NCI-H2227 treated with DMSO at 0.1 percent for 48 hours (cell line): ENCODE results near the gene VCL.
"Not testable (repeated sequence)": the region's sequence is repeated elsewhere in the genome, so short reads cannot be mapped to it uniquely, and the experiment has no call there.

ENCODE experiments used
- DNase-seq: peaks from one replicate; lab custom pipeline; 2025; lab: John Stamatoyannopoulos, UW

VCL gene

GRCh38 chr10:73971636-73972354 lies 26.1 kb upstream of the VCL start:
- DNase-seq: no peak

DNA sequence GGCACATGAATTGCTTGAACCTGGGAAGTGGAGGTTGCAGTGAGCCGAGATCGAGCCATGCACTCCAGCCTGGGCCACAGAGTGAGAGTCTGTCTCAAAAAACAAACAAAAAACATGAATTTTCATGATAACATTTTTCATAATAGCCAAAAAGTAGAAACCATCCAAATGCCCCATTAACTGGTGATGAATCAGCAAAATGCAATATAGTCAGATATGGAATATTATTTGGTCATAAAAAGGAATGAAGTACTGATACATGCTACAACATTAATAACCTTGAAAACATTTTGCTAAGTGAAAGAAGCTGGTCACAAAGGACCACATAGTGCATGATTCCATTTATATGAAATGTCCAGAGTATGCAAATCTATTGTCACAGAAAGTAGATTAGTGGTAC lies 24.5 kb upstream of the VCL start:
- DNase-seq: no peak

DNA sequence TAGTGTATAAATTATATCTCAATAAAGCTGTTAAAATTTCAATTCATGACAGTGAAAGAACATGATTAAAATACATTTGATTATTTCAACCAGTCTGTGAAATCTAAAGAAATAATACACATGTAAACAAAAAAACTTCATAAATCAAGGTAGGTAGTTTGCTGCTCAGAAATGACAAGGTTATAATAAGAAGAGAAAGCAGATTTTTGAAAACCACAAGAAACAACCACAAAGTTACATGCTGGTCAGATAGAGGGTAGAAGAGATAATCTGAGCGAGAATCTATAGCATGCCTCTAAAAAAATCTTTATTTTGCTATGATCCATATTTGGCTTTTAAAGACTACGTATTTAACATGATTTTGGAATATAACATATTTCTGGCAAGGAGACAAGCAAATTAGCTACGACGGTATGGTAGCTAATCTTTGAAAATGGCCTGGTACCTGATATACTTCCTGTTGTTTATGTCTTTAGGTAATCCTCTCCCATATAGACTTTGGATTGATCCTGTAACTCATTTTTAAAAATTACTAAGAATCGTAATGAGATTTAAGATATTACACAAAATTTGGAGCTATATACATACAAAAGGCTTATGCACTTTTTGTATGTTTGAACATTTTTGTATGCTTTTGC lies 23.5 kb upstream of the VCL start:
- no peak for DNase-seq

DNA sequence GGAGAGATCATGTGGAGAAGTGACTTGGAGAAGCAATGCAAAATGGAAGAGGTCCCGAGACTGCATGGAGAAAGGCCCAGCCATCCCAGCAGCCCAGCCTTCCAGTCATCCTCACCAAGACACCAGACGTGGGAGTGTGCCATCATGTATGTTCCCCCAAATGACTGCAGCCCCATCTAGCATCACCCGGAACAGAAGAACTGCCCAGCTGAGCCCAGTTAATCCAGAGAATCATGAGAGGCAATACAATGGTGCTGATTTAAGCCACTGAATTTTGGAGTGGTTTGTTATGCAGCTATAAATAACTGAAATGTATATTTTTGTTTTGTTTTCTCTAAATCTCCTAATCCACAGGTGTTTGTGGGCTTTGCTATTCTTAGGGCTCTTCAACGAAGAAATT lies 22.5 kb upstream of the VCL start:
- DNase-seq: no peak

DNA sequence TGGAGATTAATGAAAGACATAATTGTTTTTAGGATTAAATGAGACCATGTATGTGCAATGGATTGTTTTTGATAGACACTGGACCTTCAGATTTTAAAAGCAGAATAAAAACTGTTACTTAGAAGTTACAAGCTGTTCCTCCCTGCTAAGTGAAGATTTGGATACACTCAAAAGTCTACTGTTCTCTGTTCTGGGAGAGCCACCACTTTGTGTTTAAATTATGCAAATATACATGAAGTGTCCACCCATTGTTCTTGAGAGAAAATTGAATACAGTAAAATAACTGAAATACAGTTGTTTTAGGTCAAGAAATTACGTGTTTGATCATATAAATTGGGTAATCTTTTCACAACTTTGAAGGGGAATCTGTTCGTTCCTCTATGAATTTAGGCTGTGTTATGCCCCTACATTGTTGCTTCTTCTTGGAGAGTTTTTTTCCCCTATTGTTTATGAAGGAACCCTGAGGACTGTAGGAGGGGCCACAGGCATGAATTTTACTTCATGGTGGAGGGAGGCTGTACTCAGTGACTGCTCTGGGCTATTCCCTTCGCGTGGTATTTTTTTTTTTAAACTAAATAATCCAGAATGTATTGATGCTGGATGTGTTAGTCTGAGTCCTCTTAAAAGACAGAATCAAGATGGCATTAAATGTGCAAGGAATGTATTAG lies 18.6 kb upstream of the VCL start:
- DNase-seq: no peak

DNA sequence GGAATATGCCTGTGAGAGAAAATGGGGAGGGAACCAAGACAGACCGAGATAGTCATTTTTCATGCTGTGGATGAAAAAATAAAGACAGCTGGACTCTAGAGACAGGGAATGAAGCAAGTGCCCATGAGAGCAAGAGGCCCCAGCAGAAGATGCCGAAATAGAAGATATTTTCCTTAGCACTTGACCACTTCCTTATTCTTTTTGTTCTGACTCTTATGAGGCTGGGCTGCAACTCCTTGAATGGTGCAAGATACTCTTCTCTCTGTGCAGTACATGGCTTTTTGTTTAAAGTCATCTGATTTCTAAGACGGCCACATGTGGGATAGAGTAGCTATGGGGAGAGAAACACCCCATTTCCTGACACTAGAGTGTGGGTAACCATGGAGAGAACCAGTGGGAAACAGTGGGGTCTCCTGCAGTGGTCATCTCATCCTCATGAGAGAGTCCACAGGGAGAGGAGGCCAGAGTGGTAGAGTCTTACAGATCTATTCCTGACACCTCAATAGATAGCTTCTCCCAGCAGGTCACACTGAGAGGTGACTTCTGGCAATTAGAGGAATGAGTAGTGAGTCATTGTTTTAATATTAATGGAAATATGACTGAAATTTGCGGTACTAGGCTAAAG lies 18.0 kb upstream of the VCL start:
- DNase-seq: no peak

- DNase-seq: no peak
These were observed 16.1 kb upstream of the VCL start for GRCh38 chr10:73981812-73982211.

- DNase-seq: no peak
These were observed 14.5 kb upstream of the VCL start for GRCh38 chr10:73983096-73984047.

GRCh38 chr10:73989594-73990150 lies 8.2 kb upstream of the VCL start:
- DNase-seq: no peak

DNA sequence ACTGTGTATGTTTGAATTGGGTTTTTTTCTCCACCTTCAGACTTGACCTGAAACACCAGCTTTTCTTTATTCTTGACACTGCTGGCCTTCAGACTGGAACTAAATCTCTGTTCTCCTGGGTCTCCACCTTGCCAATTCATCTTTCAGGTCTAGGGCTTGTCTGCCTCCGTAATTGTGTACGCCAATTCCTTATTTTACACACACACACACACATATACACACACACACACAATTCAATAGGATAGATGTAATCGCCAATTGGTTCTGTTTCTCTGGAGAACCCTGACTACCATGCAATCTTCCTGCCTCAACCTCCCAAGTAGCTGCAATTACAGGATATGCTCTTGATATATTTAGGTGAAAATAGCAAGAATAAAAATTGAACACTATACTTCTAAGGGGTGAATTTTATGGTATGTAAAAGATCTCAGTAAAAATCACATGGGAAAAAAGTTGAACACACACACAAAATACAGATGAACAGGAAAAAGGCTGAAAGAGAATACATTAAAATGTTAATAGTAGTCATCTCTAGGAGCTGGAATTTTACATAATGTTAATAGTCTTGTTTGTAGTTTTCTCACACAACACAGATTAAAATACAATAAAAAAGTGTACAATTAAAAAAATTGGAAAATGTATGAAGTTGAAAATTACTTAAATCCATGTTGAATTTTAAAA lies 6.6 kb upstream of the VCL start:
- no peak for DNase-seq

GRCh38 chr10:73991884-73992245 lies 6.1 kb upstream of the VCL start:
- DNase-seq: no peak

GRCh38 chr10:73992899-73993788 lies 4.8 kb upstream of the VCL start:
- DNase-seq: no peak

DNA sequence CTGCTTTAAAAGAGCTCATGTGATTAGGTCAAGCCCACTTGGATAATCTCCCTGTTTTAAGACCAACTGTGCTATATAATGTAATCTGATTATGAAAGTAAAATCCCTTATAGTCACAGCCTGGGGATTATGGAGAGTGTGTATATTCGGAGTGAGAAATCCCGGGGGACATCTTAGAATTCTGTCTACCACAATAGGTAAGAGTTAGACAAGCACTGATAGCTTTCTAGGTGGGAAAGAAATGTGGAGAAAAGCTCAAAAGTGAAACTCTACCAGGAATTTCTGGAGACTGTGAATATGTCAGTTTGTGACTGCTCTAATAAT lies 2.9 kb upstream of the VCL start:
- no peak for DNase-seq

GRCh38 chr10:73997461-73997786 lies 492 bp upstream of the VCL start:
- DNase-seq: peak; percentile 85

DNA sequence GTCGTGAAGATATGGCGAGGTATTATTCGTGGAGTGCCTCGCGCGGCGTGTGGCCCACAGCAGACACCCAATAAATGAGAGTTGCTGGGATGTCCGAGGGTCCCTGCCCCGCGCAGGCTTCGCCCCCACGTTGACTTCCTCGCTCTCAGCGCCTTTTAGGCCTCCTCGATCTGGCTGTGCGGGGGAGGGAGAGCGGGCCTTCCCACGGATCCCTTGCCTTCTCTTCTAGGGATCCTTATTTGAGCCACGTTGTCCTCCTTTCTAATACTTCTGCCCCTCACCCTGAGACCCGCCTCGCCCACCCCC lies 660 bp downstream of the VCL start:
- DNase-seq: no peak

DNA sequence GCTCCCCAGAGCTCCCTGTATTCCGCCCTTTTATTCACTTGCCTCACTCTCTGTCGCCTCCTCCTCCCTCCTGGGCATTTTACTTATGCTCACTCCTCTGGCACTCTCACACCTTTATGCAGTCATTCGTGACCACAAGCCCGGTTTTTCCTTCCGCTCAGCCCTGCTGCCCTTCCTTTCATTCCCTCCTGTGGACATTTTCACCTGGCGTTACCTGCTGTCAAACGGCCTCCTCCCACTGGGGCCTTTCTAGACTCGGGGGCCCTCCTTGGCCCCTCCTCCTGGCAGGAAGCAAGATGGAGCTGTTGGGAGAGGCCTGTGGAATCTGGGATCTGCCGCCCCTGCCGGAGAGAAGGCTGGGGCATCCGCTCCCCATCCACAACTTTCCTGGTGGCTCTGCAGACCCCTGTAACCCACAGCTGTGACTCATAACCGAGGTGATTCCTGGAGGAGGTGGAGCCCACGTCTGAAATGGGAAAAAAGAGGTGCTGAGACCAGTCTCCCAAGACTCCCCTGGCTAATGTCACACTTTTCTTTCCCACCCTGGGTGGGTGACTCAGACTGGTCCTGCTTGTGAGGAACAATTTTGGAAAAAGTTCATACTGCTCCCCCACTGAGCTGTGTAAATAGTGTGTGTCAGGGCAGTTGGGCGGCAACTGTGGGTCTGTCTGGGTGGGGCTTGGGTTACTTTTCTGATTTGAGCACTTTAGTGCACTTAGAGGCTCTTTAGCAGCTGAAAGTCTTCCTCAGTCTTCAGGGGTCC lies 1.2 kb downstream of the VCL start:
- DNase-seq: no peak

DNA sequence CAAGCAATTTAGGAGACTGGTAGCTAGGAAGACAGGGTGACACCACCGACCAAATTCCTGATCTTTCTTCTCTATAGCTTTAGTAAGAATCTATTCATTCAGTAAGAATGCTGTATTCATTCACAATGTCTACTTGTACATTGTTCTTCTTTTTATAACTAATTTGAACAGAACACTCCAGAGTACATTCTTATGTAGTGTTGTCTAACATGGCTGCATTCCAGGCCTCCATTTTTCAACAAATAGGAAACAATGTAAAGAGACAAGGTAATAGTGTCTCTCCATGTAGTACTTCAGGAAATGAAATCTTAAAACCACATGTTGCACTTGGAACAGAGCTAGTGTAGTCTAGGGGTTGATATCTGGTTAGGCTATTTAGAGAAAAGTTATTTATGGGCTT lies 1.8 kb downstream of the VCL start:
- DNase-seq: no peak

GRCh38 chr10:74000244-74000643 lies 2.3 kb downstream of the VCL start:
- not testable (repeated sequence) for DNase-seq

- DNase-seq: no peak
These were observed 3.2 kb downstream of the VCL start for GRCh38 chr10:74000892-74001669.
